Suprapubic skin (tissue), 4 donors: ENCODE data around the gene DOK4.

ENCODE experiments used
- POLR2A ChIP-seq, 2 donors: fragments of 450-650 bp; IDR thresholded peaks; one replicate each; pipeline ENCODE4 v1.6.1; 2017; ENCODE audit warnings: antibody characterized with exemption in 2 of 2, mild to moderate bottlenecking in 2 of 2, moderate library complexity in 2 of 2
- POLR2AphosphoS5 ChIP-seq, 3 donors: sonication (generic); formaldehyde crosslinking; IDR thresholded peaks; one replicate each; pipeline ENCODE4 v1.6.1; 2017; ENCODE audit warnings: antibody characterized with exemption in 3 of 3

DNA sequence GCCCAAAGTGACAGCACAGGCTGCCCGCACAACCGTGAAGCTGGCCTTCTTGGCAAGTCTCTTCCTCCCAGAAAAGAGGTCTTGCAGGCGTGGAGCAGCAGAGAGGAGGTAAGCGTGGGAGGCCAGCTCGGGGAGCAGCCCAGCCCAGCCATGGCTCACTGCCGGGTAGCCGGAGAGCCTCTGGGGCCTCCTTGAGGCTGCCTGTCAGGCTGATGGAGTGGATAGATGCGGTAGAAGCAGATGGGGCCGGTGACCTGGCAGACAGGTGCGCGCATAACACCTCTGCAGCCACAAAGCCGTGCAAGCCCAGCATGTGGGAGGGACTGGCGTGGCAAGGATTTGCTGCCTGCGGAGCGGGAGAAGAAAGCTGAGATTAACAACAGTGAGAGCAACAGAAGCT, 17.1 kb upstream of the DOK4 start:
- TF ChIP-seq POLR2AphosphoS5 (IDR thresholded peaks at IDR 0.05) (no peak), POLR2A (IDR thresholded peaks at IDR 0.05) (no peak)
